HepG2 (cell line): ENCODE measurements around the gene CAP2.

Experiments
- EZH2 ChIP-seq: conservative IDR thresholded peaks from 2 replicates; pipeline ENCODE4 v1.6.1; 2012; ENCODE audit warnings: mild to moderate bottlenecking, low read depth, low read length, moderate library complexity
- SP1 ChIP-seq, 2 experiments: fragments of 450-650 bp in 1 of 2; sonication (generic) in 1 of 2; formaldehyde crosslinking in 1 of 2; IDR thresholded peaks; 2 replicates each; pipeline versions ENCODE4 v1.4.0 to v1.6.1; 2016 to 2020; ENCODE audit warnings: missing genetic modification reagents in 1 of 2
- ZBTB43 ChIP-seq: sonication (generic); formaldehyde crosslinking; conservative IDR thresholded peaks from 2 replicates; pipeline ENCODE4 v1.4.0; 2020; ENCODE audit warnings: missing genetic modification reagents

GRCh38 chr6:17584241-17584803 is 190.9 kb downstream of the CAP2 start:
- TF ChIP-seq EZH2 (no peak), ZBTB43 (CRISPR knock-in tag) (no peak), SP1 (IDR thresholded peaks at IDR 0.05) (no peak), SP1 (CRISPR knock-in tag; IDR thresholded peaks at IDR 0.05) (no peak)
